Stomach (tissue), 4 donors: ENCODE results near the gene MINPP1.

ENCODE experiments used
- CTCF ChIP-seq, 7 experiments: fragments of 450-650 bp in 4 of 7; fragments of 200-600 bp in 3 of 7; sonication (generic) in 3 of 7; IDR thresholded peaks; one replicate each; pipeline ENCODE4 v1.5.1; 2016 to 2019; ENCODE audit warnings: antibody characterized with exemption in 7 of 7, control low read depth in 2 of 7, mild to moderate bottlenecking in 1 of 7
- EP300 ChIP-seq: sonication (generic); formaldehyde crosslinking; IDR thresholded peaks from one replicate; pipeline ENCODE4 v1.6.1; 2017; ENCODE audit warnings: antibody characterized with exemption
- POLR2A ChIP-seq, 4 donors: fragments of 450-650 bp; IDR thresholded peaks; one replicate each; pipeline ENCODE4 v1.6.1; 2016; ENCODE audit warnings: antibody characterized with exemption in 4 of 4, control low read depth in 2 of 4, mild to moderate bottlenecking in 1 of 4, moderate library complexity in 1 of 4
- POLR2AphosphoS5 ChIP-seq, 3 donors: sonication (generic); formaldehyde crosslinking; IDR thresholded peaks; one replicate each; pipeline ENCODE4 v1.6.1; 2016; ENCODE audit warnings: antibody characterized with exemption in 3 of 3

DNA sequence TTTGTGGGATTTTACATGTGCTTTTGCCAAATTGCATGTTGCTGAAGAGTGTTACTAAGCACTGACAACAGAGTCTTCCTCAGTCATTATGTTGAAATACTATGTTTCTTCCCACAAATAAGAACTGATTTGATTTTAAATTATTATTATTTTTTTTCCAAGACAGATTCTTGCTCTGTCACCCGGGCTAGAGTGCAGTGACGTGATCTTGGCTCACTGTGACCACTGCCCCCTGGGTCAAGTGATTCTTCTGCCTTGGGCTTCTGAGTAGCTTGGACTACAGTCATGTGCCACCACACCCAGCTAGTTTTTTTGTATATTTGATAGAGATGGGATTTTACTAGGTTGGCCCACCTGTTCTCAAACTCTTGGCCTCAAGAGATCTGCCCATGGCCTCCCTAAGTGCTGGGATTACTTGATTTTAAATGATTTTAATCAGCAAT, 42.3 kb downstream of the MINPP1 start:
- no peak for TF ChIP-seq CTCF (IDR thresholded peaks at IDR 0.05)
- TF ChIP-seq POLR2A (IDR thresholded peaks at IDR 0.05) = no peak
- no peak for TF ChIP-seq POLR2AphosphoS5 (IDR thresholded peaks at IDR 0.05)
- no peak for TF ChIP-seq EP300
